Inferior parietal cortex (tissue), 1 donor: ENCODE measurements around the gene C10orf90.

Experiments
- DNase-seq: peaks from one replicate; pipeline ENCODE4 v3.0.0-alpha.2; 2016; ENCODE audit errors: extremely low spot score

The C10orf90 gene

DNA sequence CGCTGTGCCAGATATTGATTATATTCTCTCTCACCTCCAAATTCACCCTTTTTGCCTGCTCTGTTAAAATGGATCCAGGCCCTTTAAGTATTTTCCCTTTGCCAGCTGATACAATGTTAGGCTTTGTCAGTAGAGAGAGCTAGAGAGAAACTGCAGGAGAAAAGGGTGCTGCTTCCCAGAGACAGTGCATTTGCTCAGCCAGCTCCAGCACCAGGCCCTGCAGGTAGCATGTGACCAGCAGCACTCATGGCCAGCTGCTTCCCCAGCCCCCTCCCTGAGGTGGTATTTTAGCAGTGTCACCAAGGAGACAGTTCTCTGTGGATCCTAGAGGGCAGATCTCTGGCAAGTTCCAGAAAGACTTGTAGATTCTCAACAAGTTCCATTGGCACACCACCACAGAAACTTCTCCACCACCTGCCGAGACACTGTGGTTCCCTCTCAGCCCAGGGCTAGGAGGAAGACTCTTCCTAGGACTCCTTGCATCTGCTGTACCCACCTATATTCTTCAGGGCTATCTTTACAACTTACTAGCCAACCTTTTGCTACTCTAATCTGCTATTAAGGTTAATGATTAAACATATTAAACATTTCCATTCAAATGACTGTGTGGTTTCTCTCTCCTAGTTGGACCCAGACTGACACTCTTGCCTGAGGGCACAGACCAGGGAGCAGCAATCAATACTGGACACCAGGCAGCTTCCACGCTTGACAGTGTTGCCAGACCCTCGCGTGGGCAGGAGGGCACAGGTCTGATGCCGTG, 246.6 kb downstream of the C10orf90 start:
- no peak for DNase-seq

DNA sequence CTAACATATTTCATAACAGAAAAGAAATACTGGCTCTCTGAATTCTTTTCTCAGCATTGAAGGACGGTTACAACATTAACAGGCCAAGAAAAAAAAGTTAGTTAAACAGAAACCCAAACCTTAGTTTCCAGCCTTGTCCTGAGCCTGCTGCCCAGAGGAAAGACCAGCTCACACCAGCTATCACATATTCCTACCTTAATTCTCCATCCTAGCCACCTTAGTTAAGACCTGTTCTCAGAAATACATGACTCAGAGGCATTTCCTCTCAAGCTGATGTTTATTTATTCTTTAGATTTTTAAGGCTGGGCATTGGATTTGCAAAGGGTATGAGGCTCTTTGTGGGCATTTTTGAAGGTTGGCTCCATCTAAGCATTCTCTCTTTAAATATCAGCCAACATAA, 247.9 kb downstream of the C10orf90 start:
- no peak for DNase-seq

DNA sequence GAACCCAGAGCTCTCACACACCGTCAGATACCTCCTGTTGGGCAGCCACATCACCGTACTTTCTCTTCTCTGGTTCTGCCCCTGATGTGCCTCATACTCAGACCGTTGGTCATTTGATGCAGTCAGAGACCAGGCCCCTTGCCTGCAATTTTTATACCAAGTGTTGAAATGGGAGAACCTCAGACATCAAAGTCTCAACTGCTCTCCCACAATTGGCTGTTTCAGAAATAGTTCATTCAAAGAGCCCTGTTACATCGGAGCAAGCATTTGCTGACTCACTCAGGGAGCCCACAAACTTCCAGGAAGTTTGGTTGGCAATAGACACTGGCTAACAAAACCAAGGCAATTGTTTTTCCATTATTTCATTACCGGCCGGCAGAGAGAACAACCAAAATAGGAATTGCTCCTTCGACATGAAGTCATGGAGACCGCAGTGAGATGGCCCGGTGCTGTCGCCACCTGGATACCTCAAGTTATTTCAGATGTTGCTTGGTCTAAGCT, 248.7 kb downstream of the C10orf90 start:
- no peak for DNase-seq

DNA sequence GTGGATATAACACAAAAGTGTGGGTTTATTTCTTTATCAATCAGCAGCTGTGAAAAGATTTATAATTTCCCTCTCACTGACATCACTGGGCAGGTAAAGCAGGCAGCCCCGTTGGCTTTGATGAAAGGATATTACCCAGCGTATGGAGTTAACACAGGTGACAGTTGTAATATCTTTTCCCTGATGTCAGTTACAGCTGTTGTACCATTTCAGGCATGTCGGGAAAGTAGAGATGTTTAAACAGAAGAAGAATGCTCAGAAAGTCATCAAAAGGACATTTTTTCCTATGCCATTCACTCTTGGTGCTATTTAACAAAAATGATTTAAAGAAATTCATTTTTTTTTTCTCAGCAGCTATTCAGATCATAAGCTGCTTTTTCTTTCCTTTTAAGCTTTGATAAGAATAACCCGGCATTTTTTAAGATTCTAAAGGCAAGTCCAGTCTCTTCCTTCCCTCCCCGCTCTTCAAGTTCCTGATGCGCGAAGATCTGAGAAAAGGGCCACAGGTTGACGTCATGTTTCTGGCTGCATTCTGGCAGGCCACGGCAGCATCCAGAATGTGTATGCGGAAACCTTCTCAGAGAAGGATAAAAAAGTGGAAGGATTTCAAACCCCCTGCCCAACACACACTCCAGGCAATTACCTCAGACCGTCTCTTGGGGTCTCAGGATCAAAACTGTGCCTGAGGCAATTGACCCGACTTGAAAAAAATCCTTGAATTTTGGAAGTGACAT, 249.8 kb downstream of the C10orf90 start:
- no peak for DNase-seq

DNA sequence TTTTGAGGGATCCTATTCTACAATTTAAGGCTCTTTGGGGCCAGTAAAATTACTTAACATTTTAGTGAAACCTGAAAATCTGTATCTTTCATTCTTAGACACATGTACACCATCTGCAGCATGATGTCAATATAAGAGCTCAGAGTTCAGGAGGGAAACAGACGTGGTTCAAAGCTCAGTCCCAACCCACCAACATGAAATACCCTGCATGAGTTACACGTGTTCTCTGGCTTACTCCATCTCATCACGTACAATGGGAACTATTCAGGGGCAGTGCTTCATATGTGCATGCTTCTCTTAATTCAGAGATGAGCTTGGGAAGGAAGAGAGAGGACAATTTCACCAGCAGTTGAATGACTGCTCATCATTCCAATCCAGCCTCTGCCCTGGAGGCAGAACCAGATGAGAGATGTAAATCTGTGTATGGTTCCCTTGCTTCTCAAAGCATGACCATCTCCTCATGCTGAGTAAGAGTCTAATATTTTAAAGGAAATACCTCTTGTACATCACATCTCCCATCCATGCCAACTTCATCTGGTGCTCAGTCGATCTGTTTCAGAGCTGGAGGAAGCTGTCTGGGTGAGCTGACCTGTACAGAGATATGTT, 253.2 kb downstream of the C10orf90 start:
- DNase-seq, result no peak

DNA sequence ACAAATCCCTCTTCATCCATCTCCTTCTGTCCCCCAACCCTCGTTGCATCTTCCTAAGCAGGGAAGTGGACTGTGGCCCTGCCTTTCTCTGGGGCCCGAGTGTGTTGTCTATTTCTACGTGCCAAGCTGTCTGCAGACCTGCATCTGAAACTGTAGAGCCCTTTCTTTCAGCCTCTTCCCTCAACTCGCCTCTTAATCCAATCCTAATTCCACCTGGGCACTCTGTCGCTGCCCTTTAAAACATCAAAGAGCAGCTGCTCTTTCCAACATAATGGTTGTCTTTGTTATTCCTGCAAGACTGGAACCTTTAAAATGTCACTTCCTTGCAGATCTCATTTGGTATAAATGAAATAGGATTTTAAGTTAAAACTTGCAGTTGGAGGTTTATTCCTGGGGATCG, 260.7 kb downstream of the C10orf90 start:
- no peak for DNase-seq

DNA sequence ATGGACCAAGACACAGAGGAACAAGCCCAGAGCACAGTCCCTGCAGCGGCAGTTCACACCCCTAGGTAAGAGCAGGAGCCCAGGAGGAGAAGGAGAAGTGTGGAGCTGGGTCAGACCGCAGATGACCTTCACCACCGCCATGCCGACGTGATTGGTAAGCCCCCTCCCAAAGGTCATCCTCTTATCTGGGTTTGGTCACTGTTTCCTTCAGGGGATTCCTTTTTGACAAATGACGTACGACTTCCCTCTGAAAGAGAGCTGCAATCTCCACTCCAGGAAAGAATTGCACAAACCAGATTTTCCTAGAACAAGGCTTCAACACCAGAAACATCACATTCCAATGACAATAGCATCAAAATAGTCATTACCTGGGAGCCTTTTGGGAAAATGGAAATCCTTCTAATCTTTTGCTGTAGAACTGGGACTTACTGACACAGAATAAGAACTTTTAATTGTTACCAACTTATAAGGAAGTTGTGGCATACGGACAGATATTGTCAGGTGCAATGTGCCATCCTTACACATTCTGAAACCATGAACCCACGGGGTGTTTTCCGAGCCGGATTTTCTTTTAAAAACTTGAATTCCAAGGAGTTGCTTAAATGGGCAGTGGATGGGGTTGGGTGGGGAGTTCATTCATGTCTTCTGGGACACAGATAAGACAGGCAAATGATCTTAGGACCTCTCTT, 261.4 kb downstream of the C10orf90 start:
- no peak for DNase-seq

DNA sequence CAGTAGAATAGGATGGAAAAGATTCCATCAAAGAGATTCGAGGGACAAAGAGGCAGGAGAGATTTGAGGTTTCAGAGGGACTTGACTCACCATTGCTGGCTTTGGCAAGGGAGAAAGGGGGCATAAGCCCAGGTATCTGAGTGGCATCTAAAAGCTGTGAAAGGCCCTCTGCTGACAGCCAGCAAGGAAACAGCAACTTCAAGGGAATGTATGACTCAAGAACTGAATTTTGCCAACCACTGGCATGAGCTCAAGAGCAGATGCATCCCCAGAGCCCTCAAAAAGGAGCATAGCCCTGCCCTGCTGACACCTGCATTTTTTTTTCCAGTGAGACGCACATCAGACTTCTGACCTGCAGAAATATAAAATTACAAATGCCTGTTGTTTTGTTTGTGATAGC, 262.7 kb downstream of the C10orf90 start:
- no peak for DNase-seq

DNA sequence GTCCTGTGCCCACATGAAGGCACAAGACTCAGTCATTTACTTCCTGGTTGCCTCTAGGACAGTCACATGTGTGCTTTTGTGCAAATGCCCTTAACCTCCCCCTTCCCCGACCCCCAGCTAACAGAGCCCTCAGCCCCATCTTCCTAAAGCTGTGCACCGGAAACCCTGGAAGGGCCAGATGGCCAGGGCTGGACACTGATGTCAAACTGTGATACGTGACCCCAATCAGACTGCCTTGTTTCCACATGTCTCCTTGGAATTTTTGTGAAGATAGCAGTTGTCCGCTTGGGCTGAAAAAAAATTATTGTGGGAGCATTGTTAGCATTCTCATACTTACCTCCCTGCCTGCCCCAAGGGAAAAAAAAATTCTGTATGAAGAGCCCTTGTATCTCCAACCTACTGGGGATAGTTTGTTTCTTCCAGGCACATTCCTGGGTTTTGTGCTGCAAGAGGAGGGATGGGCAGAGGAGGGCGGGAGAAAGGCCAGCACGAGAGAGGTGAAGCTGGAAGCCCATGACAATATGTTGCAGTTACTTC, 265.2 kb downstream of the C10orf90 start:
- no peak for DNase-seq

DNA sequence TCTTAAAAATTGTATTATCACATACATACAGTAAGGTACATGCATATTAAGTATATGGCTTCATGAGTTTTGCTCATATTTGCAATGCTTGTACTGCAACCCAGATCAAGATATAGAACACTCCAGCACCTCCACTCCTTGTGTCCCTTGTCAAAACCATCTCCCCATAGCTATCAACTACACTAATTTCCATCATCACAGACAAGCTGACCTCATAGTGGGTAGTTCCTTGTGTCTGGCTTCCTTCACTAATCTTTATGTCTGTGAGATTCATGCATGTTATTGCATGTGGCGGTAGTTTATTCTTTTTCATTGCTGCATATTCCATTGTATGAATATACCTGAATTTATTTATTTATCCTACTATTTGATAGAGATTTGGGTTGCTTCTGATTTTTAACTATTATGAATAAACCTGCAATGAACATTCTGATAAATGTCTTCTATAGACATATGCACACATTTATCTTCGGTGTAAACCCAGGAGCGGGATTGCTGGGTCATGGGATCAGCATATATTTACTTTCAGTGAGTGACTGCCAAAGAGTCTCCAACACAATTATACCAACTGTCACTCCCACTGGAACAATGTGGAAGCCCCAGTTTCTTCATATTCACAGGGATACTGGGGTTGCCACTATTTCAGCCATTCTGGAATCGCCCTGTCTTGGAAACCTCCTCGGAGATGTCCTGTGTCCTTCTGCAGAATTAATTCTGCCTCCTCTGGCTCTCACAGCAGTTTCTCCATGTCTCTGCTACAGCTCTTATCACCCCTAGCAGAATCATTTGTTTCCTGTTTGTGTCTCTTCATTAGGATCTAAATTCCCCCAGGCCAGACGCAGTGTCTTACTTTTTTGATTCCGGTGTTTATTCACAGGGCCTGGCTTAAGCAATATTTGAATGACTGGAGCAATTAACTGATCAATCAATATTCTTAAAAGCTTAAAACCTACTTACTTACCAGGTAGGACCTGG, 267.5 kb downstream of the C10orf90 start:
- DNase-seq, result no peak

DNA sequence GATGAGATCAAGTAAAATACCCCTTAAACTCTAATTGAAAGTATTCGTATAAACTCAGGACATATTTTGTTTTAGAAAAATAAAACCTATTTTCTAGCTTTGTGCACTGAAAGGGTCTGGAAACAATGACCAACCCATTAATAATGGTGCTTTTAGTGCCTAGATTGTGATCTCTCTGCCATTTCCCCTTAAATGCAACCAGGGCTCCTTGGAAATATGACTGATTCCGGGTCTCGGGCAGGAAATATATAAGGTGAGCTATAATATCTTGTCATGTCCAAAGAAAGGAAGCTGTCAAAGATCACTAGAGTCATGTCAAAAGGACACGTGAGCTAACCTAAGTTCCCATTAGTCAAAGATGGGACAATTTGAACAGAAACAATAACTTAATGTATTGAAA, 269.9 kb downstream of the C10orf90 start:
- no peak for DNase-seq

DNA sequence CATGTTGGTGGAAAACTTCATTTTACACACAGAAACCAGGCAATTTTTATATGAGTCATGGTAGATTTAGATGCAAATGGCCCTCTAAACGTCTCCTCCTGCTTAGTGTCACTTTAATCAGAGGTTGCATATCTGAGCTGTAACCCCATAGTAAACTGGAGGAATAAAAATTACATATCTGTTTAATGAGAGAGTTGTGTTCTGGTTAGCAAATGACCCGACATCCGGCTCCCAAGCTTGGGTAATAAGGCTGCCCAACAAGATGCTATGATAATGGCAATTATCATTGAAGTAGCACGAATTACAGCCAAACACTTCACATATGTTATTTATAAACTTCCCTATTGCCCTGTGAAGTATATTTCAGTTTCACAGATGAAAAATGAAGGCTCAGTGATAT, 271.6 kb downstream of the C10orf90 start:
- DNase-seq, result no peak

DNA sequence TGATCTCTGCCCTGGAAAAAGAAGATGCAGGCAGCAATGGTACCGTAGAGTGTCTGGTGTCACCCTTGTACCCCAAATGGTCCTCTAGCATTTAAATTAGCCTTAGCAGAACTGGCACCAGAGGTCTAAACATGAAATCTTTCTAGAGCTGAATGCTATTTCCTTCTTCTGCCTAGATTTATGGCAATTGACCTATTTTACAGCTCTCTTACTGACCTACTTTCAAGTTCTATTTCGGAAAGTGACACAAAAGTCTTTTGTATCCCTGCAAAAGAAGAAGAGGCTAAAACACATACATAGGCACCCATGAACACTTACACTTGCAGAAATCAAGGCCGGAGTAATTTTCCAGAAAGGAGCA, 272.1 kb downstream of the C10orf90 start:
- DNase-seq, result no peak

DNA sequence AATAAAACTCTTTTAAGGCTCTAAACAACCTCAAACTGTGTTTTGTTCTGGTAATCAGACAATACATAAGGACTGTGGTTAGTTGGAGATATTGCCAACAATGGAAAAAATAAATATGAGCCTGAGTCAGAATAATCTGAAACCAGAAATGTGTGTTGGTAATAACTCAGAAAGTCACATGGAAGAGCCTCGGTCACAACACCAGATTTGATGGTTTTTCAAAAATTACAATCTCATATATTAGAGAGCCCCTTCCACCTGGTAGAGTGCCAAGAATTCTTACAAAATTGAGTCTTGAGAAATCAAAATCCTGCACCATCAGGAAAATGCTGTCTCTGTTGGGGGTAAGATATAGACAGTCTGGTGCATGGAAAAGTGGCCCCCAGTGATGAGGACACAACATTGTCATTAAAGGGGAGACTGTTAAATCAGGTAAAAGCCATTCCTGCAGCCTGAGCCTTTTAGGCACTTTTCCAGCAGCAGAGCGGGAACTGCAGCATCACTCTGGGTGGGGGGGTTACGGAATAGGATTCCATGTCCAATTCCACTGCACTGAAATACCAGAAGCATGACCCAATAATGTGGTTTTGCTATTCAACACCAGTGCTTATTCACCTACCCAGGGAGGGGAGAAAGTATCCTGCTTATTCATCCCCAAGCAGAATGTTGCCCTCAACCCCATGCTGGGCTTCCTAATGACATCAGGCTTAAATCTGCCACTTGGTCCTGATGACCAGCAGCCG, 272.7 kb downstream of the C10orf90 start:
- DNase-seq, result no peak

DNA sequence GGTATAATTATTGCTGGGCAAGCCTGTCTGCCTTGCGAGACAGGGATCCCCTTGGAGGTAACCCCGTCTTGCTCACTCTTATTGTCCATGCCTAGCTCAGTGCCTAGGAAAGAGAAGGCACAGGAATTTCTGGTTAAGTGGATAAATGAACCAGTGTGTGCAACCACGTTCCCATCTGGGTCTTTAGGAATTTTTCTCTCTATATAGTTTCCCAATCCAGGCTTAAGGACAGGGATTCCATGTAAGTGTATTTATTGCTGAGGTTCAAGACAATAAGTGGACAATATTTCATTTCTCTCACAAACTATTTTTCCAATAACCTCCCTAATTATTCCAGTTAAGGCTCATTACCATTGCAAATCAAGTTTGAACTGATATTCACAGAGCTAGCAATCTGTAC, 273.3 kb downstream of the C10orf90 start:
- no peak for DNase-seq

DNA sequence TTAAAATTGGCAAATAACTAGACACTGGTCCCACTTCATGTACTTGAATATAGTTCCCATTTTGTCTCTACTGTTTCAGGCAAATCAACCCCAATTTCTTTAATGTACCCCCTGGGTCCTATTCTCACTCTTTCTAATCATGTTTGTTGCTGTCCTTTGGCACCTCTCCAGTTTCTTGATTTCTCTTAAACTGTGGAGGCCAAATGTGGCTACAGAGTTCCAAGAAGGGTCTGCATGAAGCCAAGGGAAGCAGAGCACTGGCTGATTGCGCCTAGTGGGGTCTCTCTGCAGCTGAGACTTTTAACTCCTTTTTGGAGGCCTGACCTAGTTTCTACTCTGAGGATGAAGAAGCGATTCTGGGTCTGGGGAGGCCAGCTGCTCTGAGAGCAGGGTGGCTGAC, 275.5 kb downstream of the C10orf90 start:
- no peak for DNase-seq

DNA sequence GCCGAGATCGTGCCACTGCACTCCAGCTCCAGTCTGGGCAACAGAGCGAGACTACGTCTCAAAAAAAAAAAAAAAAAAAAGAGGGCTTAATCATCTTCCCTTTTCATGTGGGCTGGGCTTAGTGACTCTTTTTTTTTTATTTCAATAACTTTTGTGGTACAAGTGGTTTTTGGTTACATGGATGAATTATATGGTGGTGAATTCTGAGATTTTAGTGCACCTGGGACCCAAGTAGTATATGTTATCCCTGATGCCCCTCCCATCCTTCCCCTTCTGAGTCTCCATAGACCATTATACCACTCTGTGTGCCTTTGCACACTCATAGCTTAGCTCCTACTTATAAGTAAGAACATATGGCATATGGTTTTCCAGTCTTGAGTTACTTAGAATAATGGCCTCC, 277.4 kb downstream of the C10orf90 start:
- no peak for DNase-seq

DNA sequence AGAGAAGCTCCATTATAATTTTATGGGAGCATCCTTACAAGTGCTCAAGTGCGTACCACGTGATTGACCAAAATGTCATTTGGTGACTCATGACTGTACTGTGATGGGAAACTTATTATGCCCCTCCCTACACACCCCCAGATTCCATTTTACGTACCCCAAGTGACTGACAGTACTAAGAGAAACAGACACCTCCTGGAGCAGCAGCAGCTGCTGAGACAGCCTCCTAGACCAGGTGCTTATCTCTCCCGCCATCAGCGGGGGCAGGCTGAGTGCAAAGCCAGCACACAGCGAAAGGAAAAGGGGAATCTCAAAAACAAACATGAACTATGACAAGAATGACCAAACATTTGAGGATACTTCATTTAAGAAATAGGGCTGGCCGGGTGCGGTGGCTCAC, 278.0 kb downstream of the C10orf90 start:
- no peak for DNase-seq

DNA sequence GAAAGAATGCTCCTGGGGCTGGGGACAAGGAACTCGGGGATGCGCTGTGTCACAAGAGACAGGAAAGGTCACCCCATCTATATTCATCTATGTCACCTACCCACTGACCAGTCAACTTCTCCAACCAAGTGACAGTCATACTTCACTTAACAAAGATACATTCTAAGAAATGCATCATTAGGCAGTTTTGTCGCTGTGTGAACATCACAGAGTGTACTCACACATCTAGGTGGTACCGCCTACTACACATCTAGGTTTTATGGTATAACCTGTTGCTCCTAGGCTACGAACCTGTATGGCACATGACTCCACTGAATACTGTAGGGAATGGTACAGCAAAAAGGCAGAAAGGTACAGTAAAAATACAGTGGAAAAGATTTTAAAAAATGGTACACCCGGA, 278.4 kb downstream of the C10orf90 start:
- no peak for DNase-seq

DNA sequence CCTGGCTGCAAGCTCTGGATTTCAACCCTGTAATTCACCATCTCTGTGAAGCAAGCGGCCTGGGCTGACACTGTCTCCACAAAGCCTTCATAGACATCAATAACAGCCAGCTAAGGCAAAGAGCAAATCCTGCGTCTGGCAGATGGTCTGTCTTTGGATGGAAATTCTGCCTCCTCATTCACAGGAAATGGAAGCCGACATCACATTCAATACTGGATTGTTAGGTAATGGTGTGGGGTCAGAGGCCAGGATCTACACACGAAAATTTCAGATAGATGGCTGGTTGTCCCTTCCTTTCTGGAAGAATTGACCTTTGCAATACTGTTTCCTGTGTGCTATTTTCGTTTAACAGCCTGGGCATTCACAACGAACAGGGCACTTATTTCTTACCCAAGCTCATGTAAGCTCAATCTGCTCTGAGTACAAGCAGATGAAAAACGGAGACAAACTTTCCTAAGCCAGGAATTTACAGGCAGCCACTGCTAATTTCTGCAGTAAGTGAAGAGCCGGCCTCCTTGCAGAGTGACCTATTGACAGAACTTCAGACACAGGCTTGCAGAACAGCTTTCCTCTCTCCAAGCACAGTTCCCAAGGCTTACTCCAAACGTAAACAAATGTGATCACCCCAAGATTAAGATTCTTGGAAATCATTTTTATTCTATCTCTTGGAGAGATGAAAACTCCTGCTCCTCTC, 279.2 kb downstream of the C10orf90 start:
- DNase-seq, result no peak
